GM12891 (cell line): ENCODE measurements around the gene PTH2.

Experiments
- POLR2A ChIP-seq: IDR thresholded peaks from 2 replicates; pipeline ENCODE4 v1.6.1; 2011; ENCODE audit warnings: low read depth, low read length, control low read depth
- POLR2AphosphoS5 ChIP-seq: IDR thresholded peaks from 2 replicates; pipeline ENCODE4 v1.6.1; 2011; ENCODE audit warnings: low read depth, low read length, control low read depth
- POU2F2 ChIP-seq: IDR thresholded peaks from 2 replicates; pipeline ENCODE4 v1.6.1; 2011; ENCODE audit warnings: low read depth, mild to moderate bottlenecking, control low read depth, low read length, moderate library complexity
- TAF1 ChIP-seq: IDR thresholded peaks from 2 replicates; pipeline ENCODE4 v1.6.1; 2011; ENCODE audit warnings: low read depth, low read length, control low read depth

GRCh38 chr19:49391581-49392399 is 31.5 kb downstream of the PTH2 start:
- no peak for TF ChIP-seq POLR2AphosphoS5
- no peak for TF ChIP-seq POLR2A
- no peak for TF ChIP-seq TAF1
- 0 out of 2 replicates have a peak, but pooled peaks have one; percentile 21 for TF ChIP-seq POU2F2
